ENCODE data around the gene SH2D3C. TPM values are rescaled to one million over a fixed set of nuclear protein-coding genes. Genes with fewer than 3 reads are reported as not detected.
"Not testable (repeated sequence)": the region's sequence is repeated elsewhere in the genome, so short reads cannot be mapped to it uniquely, and the experiment has no call there.

SH2D3C gene
- total and polyA plus RNA-seq, 5 donors from 2014 or later = 17.7 to 39.3 (median 24.2) TPM

DNA sequence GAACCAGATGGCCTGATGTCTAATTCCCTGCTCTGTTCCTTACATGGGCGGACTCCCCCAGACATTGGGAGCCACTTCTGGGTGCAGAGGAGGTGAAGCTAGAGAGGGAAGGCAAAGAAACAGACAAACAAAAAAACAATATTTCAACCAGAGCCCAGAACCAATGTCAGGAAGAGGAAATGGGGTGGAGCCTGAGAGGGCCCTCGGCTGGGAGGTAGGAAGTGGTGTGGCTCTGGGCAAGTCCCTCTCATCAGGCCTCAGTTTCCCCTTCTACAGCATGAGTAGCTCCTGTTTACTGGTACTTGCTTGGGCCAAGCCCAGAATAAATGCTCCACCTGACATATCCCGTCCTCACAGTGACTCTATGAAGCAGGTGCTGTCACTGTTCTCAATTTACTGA, 11.1 kb downstream of the SH2D3C start:
- peaks cover 71% of the 10 kb centered on the region for H3K4me1 ChIP-seq (ENCODE audit: control insufficient read depth, insufficient read depth, low read length, poor library complexity, severe bottlenecking)
- peak overlapping the region; percentile 95 to 97 (median 97) for H3K27ac Mint-ChIP-seq
- ATAC-seq (ENCODE audit: low read depth in 2 of 2) (no peak), DNase-seq (peak in 1 of 3 donors; percentile 58)
- H3K36me3 ChIP-seq (ENCODE audit: control insufficient read depth, insufficient read depth, low read length) = peaks cover 9% of the 10 kb centered on the region
- no peaks in the 10 kb centered on the region for H3K27me3 ChIP-seq (ENCODE audit: control insufficient read depth, insufficient read depth, low read length)
- H3K9me3 Mint-ChIP-seq = no peaks in the 10 kb centered on the region
- peak overlapping the region; percentile 60 to 89 (median 83) for H3K4me3 Mint-ChIP-seq
- peaks cover 33% of the 10 kb centered on the region for H3K36me3 Mint-ChIP-seq
- H3K4me3 ChIP-seq (ENCODE audit: low read depth, low read length) = peak overlapping the region; percentile 71
- H3K9me3 ChIP-seq (ENCODE audit: control insufficient read depth in 2 of 2, low read length in 2 of 2) = no peaks in the 10 kb centered on the region
- no peaks in the 10 kb centered on the region for H3K27me3 Mint-ChIP-seq
- peak overlapping the region; percentile 97 for H3K27ac ChIP-seq (ENCODE audit: insufficient read depth, low read length, poor library complexity, severe bottlenecking)
- H3K4me1 Mint-ChIP-seq = peaks cover 9 to 97% (median 64%) of the 10 kb centered on the region in 4 donors

DNA sequence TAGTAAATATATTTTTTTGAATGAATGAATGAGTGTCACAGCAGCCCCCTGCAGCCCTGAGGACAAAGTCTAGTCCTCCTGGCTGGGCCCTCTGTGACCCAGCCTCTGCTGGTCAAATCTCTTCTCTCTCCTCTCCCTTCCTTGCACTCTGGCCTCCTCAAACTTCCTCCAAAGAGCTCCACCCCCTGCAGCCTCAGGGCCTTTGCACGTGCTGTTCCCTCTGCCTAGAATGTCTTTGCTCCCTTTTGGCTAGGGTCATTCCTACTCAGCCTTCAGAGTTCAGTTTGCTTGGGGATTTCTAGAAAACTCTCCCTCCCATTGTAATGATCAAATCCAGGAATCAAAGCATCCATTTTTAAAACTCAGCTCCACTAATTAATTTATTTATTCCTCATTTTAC, 13.0 kb downstream of the SH2D3C start:
- Histone ChIP-seq H3K27ac (ENCODE audit: insufficient read depth, low read length, poor library complexity, severe bottlenecking) (no peak overlapping the region), H3K4me1 (ENCODE audit: control insufficient read depth, insufficient read depth, low read length, poor library complexity, severe bottlenecking) (peaks cover 58% of the 10 kb centered on the region), H3K27me3 (ENCODE audit: control insufficient read depth, insufficient read depth, low read length) (no peaks in the 10 kb centered on the region), H3K9me3 (ENCODE audit: control insufficient read depth in 2 of 2, low read length in 2 of 2) (no peaks in the 10 kb centered on the region), H3K4me3 (ENCODE audit: low read depth, low read length) (no peak overlapping the region), H3K36me3 (ENCODE audit: control insufficient read depth, insufficient read depth, low read length) (peaks cover 23% of the 10 kb centered on the region)
- H3K27me3 Mint-ChIP-seq = no peaks in the 10 kb centered on the region
- peaks cover 36% of the 10 kb centered on the region for H3K36me3 Mint-ChIP-seq
- peaks cover 9 to 91% (median 57%) of the 10 kb centered on the region in 4 donors for H3K4me1 Mint-ChIP-seq
- peak overlapping the region in 2 of 3 donors; percentile 88 to 93 for H3K27ac Mint-ChIP-seq
- no peak for DNase-seq
- peak overlapping the region in 2 of 4 donors; percentile 47 to 60 for H3K4me3 Mint-ChIP-seq
- H3K9me3 Mint-ChIP-seq = no peaks in the 10 kb centered on the region
- no peak for ATAC-seq (ENCODE audit: low read depth in 2 of 2)

DNA sequence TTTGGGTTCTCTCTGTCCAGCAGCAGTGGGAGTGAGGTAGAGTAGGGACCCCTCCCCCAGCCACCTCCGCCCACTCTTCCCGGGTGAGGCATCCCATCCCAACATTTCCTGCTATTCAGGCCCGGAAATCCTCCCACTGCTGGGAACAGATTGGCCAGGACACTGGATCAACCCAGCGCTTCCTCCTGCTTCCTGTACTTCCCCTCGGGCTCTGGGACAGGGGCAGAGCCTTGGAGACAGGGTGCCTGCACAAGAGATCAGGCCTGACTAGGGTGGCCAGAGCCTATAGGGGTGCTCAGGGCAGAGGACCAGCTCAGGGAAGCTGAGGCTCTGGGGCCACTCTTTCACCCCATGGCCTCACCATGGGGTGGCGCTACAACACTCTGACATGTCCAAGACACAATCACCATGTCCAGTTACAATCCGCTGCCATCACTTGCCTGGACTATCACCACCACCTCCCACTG, 14.5 kb downstream of the SH2D3C start:
- no peak overlapping the region for H3K4me3 ChIP-seq (ENCODE audit: low read depth, low read length)
- peaks cover 33% of the 10 kb centered on the region for H3K36me3 Mint-ChIP-seq
- peaks cover 46% of the 10 kb centered on the region for H3K4me1 ChIP-seq (ENCODE audit: control insufficient read depth, insufficient read depth, low read length, poor library complexity, severe bottlenecking)
- H3K4me3 Mint-ChIP-seq = peak overlapping the region in 1 of 4 donors; percentile 8
- no peaks in the 10 kb centered on the region for H3K27me3 ChIP-seq (ENCODE audit: control insufficient read depth, insufficient read depth, low read length)
- peak in 1 of 3 donors; percentile 37 for DNase-seq
- peaks cover 29% of the 10 kb centered on the region for H3K36me3 ChIP-seq (ENCODE audit: control insufficient read depth, insufficient read depth, low read length)
- H3K27ac Mint-ChIP-seq = peak overlapping the region; percentile 62 to 88 (median 69)
- no peaks in the 10 kb centered on the region for H3K9me3 Mint-ChIP-seq
- no peak for ATAC-seq (ENCODE audit: low read depth in 2 of 2)
- no peaks in the 10 kb centered on the region for H3K9me3 ChIP-seq (ENCODE audit: control insufficient read depth in 2 of 2, low read length in 2 of 2)
- no peaks in the 10 kb centered on the region for H3K27me3 Mint-ChIP-seq
- H3K4me1 Mint-ChIP-seq = peaks cover 9 to 78% (median 49%) of the 10 kb centered on the region in 4 donors
- H3K27ac ChIP-seq (ENCODE audit: insufficient read depth, low read length, poor library complexity, severe bottlenecking) = peak overlapping the region; percentile 25

DNA sequence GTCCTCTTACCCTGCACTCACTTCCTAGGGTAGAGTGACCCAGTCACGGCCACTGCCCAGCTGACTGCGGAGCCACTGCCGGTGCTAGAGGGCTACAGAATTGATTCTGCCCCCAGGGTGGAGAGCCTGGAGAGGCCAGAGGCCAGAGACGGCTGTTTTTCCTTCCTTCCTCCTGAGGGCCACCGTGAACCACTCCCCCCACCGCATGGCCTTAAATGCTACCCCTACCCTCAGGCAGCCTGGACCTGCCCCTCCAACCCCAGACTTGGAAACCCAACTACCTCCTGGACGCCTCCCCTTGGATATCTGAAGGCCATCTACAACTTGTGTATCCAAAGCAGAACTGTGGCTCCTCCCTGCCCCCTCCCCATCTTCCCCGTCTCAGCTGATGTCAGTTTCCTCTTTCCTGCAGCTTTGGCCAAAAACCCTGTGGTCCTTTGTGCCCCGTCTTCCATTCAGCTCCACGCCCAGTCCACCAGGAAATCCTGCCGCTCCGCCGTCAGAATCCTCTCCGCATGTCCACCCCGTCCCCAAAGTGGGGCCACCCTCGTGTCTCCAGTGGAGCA, 16.3 kb downstream of the SH2D3C start:
- Histone ChIP-seq H3K4me1 (ENCODE audit: control insufficient read depth, insufficient read depth, low read length, poor library complexity, severe bottlenecking) (peaks cover 28% of the 10 kb centered on the region), H3K4me3 (ENCODE audit: low read depth, low read length) (no peak overlapping the region), H3K36me3 (ENCODE audit: control insufficient read depth, insufficient read depth, low read length) (peaks cover 39% of the 10 kb centered on the region), H3K27me3 (ENCODE audit: control insufficient read depth, insufficient read depth, low read length) (no peaks in the 10 kb centered on the region), H3K9me3 (ENCODE audit: control insufficient read depth in 2 of 2, low read length in 2 of 2) (no peaks in the 10 kb centered on the region), H3K27ac (ENCODE audit: insufficient read depth, low read length, poor library complexity, severe bottlenecking) (no peak overlapping the region)
- H3K9me3 Mint-ChIP-seq = no peaks in the 10 kb centered on the region
- no peak for ATAC-seq (ENCODE audit: low read depth in 2 of 2)
- peaks cover 9 to 66% (median 39%) of the 10 kb centered on the region in 4 donors for H3K4me1 Mint-ChIP-seq
- no peak overlapping the region for H3K4me3 Mint-ChIP-seq
- DNase-seq = no peak
- no peak overlapping the region for H3K27ac Mint-ChIP-seq
- H3K36me3 Mint-ChIP-seq = peaks cover 36% of the 10 kb centered on the region
- H3K27me3 Mint-ChIP-seq = no peaks in the 10 kb centered on the region

DNA sequence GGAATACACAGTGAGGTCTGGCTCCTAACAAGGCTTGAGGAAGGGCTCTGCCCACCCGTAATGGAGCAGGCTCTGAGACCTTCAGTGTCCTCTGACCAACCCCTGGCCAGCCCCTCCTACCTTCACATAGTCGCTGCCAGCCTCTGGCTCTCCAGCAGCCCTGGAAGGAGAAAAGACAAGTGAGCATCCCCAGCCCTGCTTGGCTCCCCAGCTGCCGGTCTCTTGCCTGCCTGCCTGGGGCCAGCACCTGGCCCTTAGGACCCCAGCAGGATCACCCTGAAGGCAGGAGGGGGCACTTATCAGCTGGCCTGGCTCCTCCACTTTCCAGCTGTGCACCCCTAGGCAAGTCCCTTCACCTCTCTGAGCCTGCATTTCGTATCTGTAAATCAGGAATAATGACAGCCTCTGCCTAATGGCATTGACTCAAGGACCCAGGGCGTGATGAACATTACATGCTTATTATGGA, 16.9 kb downstream of the SH2D3C start:
- peaks cover 21% of the 10 kb centered on the region for H3K4me1 ChIP-seq (ENCODE audit: control insufficient read depth, insufficient read depth, low read length, poor library complexity, severe bottlenecking)
- peaks cover 39% of the 10 kb centered on the region for H3K36me3 ChIP-seq (ENCODE audit: control insufficient read depth, insufficient read depth, low read length)
- peak overlapping the region in 2 of 3 donors; percentile 20 to 63 for H3K27ac Mint-ChIP-seq
- H3K36me3 Mint-ChIP-seq = peaks cover 32% of the 10 kb centered on the region
- no peaks in the 10 kb centered on the region for H3K27me3 Mint-ChIP-seq
- ATAC-seq (ENCODE audit: low read depth in 2 of 2) (no peak), DNase-seq (no peak)
- no peaks in the 10 kb centered on the region for H3K9me3 ChIP-seq (ENCODE audit: control insufficient read depth in 2 of 2, low read length in 2 of 2)
- H3K9me3 Mint-ChIP-seq = no peaks in the 10 kb centered on the region
- no peak overlapping the region for H3K4me3 Mint-ChIP-seq
- H3K4me3 ChIP-seq (ENCODE audit: low read depth, low read length) = no peak overlapping the region
- H3K4me1 Mint-ChIP-seq = peaks cover 9 to 61% (median 36%) of the 10 kb centered on the region in 4 donors
- H3K27me3 ChIP-seq (ENCODE audit: control insufficient read depth, insufficient read depth, low read length) = no peaks in the 10 kb centered on the region
- no peak overlapping the region for H3K27ac ChIP-seq (ENCODE audit: insufficient read depth, low read length, poor library complexity, severe bottlenecking)

DNA sequence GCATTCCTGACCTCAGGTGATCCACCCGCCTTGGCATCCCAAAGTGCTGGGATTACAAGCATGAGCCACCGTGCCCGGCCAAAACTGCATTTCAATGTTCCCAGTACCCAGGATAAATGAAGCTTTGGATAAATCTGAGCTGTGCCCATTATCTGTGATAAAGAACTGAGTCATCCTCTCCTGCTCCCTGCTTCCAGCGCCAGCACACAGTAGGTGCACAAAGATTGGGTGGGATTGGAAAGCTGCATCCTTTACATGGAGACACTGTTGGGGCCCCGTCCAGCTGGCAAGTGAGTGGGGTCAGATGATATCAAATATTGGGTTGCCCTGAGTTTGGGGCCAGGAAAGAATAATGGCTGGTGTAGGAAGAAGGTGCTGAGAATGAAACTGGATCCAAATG, 17.4 kb downstream of the SH2D3C start:
- peaks cover 27% of the 10 kb centered on the region for H3K36me3 Mint-ChIP-seq
- no peak overlapping the region for H3K4me3 Mint-ChIP-seq
- Histone ChIP-seq H3K36me3 (ENCODE audit: control insufficient read depth, insufficient read depth, low read length) (peaks cover 35% of the 10 kb centered on the region), H3K4me1 (ENCODE audit: control insufficient read depth, insufficient read depth, low read length, poor library complexity, severe bottlenecking) (peaks cover 17% of the 10 kb centered on the region), H3K9me3 (ENCODE audit: control insufficient read depth in 2 of 2, low read length in 2 of 2) (no peaks in the 10 kb centered on the region), H3K27ac (ENCODE audit: insufficient read depth, low read length, poor library complexity, severe bottlenecking) (no peak overlapping the region), H3K4me3 (ENCODE audit: low read depth, low read length) (no peak overlapping the region), H3K27me3 (ENCODE audit: control insufficient read depth, insufficient read depth, low read length) (no peaks in the 10 kb centered on the region)
- no peaks in the 10 kb centered on the region for H3K27me3 Mint-ChIP-seq
- ATAC-seq (ENCODE audit: low read depth in 2 of 2) (no peak), DNase-seq (no peak)
- peak overlapping the region in 2 of 3 donors; percentile 20 to 59 for H3K27ac Mint-ChIP-seq
- no peaks in the 10 kb centered on the region for H3K9me3 Mint-ChIP-seq
- peaks cover 9 to 57% (median 32%) of the 10 kb centered on the region in 4 donors for H3K4me1 Mint-ChIP-seq

DNA sequence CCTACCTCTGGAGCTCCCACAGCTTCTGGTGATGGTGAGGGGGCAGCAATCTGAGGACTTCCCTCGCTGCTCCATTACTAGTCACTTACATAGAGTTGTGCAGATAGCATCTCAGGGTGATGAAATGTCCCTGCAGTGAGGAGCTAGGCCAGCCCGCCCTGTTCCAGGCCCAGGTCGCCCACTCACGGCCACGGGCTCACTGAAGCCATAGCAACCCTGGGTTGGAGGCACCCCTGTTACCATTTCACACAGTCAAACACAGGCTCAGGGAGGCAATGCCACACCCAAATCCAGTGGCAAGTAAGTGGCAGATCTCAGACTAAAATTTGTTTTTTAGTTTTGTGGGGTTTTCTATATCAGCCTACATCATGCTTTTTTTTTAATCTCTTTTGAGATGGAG, 19.6 kb downstream of the SH2D3C start:
- ATAC-seq (ENCODE audit: low read depth in 2 of 2) (no peak), DNase-seq (no peak)
- Mint-ChIP-seq H3K27me3 (no peaks in the 10 kb centered on the region), H3K9me3 (no peaks in the 10 kb centered on the region), H3K27ac (peak overlapping the region in 2 of 3 donors; percentile 20 to 83), H3K4me3 (no peak overlapping the region), H3K4me1 (peaks cover 8 to 40% (median 17%) of the 10 kb centered on the region in 4 donors), H3K36me3 (peaks cover 18% of the 10 kb centered on the region)
- Histone ChIP-seq H3K4me1 (ENCODE audit: control insufficient read depth, insufficient read depth, low read length, poor library complexity, severe bottlenecking) (peaks cover 8% of the 10 kb centered on the region), H3K9me3 (ENCODE audit: control insufficient read depth in 2 of 2, low read length in 2 of 2) (no peaks in the 10 kb centered on the region), H3K36me3 (ENCODE audit: control insufficient read depth, insufficient read depth, low read length) (peaks cover 41% of the 10 kb centered on the region), H3K27me3 (ENCODE audit: control insufficient read depth, insufficient read depth, low read length) (no peaks in the 10 kb centered on the region), H3K27ac (ENCODE audit: insufficient read depth, low read length, poor library complexity, severe bottlenecking) (no peak overlapping the region), H3K4me3 (ENCODE audit: low read depth, low read length) (no peak overlapping the region)

DNA sequence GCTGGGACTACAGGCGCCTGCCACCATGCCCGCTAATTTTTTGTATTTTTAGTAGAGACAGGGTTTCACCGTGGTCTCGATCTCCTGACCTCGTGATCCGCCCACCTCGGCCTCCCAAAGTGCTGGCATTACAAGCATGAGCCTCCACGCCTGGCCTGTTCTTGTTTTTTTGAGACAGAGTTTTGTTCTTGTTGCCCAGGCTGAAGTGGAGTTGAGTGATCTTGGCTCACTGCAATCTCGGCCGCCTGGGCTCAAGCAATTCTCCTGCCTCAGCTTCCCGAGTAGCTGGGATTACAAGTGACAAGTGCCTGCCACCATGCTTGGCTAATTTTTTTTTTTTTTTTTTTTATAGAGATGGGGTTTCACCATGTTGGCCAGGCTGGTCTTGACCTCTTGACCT, 21.7 kb downstream of the SH2D3C start:
- not testable (repeated sequence) for DNase-seq; H3K36me3 Mint-ChIP-seq; H3K4me3 ChIP-seq (ENCODE audit: low read depth, low read length); ATAC-seq (ENCODE audit: low read depth in 2 of 2); H3K27ac Mint-ChIP-seq; H3K4me3 Mint-ChIP-seq; H3K4me1 ChIP-seq (ENCODE audit: control insufficient read depth, insufficient read depth, low read length, poor library complexity, severe bottlenecking); H3K27ac ChIP-seq (ENCODE audit: insufficient read depth, low read length, poor library complexity, severe bottlenecking); H3K27me3 ChIP-seq (ENCODE audit: control insufficient read depth, insufficient read depth, low read length); H3K27me3 Mint-ChIP-seq; H3K9me3 Mint-ChIP-seq; H3K9me3 ChIP-seq (ENCODE audit: control insufficient read depth in 2 of 2, low read length in 2 of 2)
- peaks cover 0 to 29% (median 7%) of the 10 kb centered on the region in 4 donors for H3K4me1 Mint-ChIP-seq
- peaks cover 54% of the 10 kb centered on the region for H3K36me3 ChIP-seq (ENCODE audit: control insufficient read depth, insufficient read depth, low read length)

Data from CD4-positive, CD25-positive, alpha-beta regulatory T cell (primary cell).